ENCODE results near the gene PLCB3.

DNA sequence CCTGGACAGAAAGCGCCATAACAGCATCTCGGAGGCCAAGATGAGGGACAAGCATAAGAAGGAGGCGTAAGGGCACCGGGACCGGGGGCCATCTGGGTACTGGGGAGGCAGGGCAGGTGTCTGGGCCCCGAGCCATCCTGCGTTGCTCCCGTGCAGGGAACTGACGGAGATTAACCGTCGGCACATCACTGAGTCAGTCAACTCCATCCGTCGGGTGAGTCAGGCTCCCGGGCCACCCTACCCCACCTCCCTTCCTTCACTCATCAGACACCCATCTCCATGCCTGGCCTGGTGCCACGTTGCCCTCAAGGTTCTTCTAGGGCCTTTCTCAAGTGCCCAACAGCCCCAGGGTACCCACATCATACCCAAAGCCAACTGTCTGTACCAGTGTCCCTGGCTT is 15.0 kb downstream of the PLCB3 start:
- TF ChIP-seq, protein P1, sequence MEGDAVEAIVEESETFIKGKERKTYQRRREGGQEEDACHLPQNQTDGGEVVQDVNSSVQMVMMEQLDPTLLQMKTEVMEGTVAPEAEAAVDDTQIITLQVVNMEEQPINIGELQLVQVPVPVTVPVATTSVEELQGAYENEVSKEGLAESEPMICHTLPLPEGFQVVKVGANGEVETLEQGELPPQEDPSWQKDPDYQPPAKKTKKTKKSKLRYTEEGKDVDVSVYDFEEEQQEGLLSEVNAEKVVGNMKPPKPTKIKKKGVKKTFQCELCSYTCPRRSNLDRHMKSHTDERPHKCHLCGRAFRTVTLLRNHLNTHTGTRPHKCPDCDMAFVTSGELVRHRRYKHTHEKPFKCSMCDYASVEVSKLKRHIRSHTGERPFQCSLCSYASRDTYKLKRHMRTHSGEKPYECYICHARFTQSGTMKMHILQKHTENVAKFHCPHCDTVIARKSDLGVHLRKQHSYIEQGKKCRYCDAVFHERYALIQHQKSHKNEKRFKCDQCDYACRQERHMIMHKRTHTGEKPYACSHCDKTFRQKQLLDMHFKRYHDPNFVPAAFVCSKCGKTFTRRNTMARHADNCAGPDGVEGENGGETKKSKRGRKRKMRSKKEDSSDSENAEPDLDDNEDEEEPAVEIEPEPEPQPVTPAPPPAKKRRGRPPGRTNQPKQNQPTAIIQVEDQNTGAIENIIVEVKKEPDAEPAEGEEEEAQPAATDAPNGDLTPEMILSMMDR (IDR thresholded peaks at IDR 0.05) = no peak
- no peak for TF ChIP-seq POLR2A (IDR thresholded peaks at IDR 0.05)

Data from right lobe of liver (tissue), 4 donors.